ELF-1 (cell line): ENCODE results near the gene F12.

ENCODE experiments used
- DNase-seq: peaks from one replicate; pipeline ENCODE4 v3.0.0-alpha.2; 2016; ENCODE audit warnings: low read depth, low spot score

F12 gene

GRCh38 chr5:177412603-177413233 is 3.4 kb upstream of the F12 start:
- no peak for DNase-seq

DNA sequence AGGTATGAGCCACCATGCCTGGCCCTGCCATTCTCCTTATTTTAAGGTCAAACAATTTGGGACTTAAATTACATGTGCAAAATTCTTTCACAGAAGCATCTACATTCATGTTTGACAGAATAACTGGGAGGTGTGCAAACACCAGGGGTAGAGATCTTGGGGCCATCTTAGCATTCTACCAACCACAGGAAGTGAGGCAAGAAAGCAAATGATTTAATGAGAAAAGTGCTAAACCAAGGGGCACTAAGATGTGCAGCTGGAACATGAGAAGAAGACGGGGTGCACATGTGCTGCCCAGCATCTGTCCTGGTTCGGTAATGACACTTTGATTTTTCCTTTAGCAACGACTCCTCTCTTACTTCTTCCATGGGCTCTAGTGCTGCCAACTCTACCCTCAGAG is 1.2 kb upstream of the F12 start:
- DNase-seq, result no peak

DNA sequence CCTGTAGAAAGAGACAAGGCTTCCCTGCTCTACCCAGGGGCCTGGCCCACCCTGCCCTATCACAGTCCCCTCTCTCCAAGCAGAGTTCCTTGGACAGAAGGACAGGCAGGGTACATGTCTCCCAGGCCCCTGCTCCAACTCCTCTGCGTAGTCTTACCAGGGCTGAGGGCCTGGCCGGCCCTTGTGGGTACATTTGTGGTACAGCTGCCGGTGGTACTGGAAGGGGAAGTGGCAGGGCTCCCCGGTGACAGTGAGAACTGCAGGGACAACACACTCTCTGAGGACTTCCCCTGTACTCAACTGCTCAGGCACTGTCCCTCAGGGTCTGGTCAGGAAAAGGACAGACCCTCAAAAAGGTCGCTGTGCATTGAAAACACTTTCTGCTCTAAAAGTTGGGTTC is 3.6 kb downstream of the F12 start:
- no peak for DNase-seq

GRCh38 chr5:177405312-177405711 is 4.1 kb downstream of the F12 start:
- DNase-seq, result no peak

DNA sequence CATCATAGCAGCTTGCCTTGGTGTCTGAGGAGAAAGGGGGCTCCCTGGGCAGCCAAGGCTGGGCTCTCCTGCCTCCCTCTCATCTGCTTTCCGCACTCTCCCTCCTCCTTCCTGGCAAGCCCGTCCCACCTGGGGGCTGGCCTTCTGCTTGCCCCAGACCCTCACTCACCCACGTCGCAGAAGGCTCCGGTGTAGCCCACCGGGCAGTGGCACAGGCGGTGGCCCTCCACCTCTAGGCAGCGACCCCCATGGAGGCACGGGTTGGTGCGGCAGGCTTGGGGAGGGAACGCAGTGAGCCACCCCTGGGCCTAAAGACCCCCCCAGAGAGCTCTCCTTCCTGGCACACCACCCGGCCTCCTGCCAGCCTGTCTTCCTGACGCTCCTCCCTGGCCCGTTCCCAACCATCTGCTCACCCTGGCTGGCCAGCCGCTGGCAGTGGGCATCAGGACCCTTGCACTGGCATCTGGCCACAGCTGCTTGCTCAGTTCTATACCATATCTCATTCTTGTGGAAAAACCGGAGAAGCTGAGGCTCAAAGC is 4.7 kb downstream of the F12 start:
- no peak for DNase-seq

DNA sequence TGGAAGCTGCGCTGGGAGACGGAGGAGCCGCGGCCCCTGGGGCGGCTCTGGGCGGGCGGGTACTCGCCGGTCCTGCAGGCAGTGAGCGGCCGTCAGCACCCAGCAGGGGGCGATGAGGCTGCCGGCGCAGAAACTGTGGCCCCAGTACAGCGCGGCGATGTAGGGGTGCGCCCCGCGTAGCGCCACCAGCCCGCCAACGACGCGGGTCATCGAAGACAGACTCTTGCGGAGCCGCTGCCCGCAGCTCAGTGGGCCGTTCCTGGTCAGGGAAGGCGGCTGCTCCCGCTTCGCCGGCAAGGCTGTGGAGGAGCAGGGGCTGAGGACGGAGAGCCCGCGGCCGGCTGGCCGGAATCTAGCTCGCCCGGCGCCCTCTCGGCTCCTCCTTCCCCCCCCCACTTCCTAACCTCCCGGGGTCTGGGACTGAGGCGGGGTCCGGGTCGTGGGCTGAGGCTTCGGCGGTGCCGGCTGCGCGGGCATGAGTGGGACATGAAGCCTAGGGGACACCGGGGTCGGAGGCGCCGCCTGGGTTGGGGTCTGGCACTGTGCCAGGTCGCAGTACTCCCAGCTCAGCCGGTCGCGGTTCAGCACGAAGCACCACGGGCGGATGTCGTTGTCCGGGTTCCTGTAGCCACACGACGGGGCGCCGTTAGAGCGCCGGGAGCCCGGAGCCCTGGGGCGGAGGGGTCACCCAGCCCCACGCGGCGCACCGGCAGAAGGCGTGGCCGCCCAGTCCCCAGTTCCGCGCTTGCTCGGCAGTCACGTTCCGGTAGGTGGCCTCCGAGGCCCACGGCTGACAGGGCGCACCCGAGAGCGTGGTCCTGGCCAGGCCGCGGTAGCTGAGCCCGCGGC is 5.3 kb downstream of the F12 start:
- DNase-seq, result peak; percentile 65

- peak; percentile 29 for DNase-seq
Measured at GRCh38 chr5:177403102-177403791, 6.1 kb downstream of the F12 start.

DNA sequence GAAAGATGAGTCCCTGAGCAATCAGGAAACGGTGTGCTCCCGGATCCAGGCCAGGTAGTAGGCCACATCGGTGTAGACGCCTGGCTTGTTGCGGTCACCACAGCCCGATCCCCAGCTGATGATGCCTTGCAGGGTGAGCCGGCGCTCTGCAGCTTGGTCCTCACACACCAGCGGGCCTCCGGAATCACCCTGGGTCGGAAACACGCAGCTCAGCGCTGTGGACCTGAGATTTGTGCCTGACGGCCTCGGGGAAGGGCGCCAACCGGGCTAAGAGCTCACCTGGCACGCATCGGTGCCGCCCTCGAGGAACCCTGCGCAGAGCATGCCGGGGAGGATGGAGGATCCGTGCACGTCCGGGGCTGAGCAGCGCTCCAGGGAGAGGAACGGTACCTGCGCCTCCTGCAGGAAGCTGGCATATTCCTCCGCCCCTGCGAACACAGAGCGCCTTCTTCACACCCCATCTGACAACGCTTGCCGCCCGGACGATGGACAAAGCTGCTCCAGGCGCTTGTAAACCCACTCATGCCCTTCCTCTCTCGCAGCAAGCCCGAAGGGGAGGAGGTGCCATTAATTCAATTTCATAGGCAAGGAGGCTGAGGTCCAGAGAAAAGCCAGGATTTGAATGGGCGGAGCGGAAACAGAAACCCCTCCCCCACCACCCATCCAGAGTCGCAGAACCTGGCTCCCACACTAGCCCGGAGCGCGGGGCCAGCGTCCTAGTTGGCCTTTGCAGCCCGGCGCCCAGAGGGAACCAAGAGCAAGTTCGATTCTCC is 6.9 kb downstream of the F12 start:
- peak; percentile 89 for DNase-seq

DNA sequence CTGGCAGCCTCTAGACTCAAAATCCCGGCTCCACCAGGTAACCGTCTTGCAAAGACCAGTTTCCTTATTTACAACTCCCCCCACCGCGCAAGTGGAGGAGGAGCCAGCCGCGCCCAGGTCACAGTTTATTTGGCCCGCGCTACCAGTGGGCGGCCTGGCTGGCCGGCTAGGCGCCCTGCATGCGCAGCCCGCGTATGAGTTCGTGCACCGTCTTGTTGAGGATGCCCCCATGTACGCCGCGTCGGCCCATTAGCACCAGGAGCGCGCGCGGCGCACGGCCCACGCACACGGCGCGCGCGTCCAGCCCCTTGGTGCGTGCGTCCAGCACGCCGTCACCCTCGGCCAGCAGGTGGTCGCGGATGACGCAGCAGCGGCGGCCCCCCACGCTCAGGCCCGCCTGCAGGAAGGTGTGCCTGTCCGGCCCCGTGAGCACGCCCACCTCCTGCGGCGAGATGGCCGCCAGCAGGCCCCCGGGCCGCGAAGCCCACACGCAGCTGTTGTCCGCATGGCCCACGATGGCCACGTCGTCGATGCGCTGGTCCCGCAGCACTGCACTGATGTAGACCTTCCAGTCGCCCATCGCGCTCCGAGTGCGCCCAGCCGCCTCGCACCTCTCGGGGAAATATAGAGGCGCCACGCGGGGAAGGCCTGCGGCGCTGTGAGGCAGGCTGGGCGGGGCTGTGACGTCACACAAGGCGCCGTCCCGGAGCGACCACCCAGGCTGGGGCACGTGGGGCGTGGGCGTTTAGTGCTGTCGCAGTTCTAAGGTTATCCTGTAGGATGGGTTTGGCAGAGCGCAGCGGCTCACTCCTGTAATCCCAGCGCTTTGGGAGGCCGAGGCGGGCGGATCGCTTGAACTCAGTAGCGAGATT is 9.1 kb downstream of the F12 start, which contains the start of gene PFN3:
TSS of gene PFN3 (minus strand) at position 665 of the 872 bp plus-strand sequence. CDS start at position 580, 85 bp downstream.
- DNase-seq, result peak; percentile 80

GRCh38 chr5:177397875-177398390 is 11.4 kb downstream of the F12 start:
- DNase-seq, result no peak

GRCh38 chr5:177396807-177397206 is 12.6 kb downstream of the F12 start:
- no peak for DNase-seq

DNA sequence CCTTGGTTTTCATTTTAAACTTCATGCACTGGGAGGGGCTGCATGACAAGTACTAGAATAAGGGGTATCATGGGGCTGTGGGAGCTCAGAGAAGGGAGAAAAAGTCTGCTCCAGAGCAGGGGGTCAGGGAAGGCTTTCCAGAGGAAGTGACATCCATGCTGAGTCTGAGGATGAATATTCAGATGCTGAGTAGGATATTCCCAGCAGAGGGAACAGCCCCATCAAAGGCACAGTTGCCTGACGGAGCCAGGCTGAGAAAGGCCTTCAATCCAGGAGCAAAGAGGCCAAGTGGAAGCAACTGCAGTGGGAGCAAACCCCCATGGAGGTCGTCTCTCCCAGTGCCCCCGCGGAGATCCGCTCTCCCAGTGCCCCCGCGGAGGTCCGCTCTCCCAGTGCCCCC is 13.3 kb downstream of the F12 start:
- DNase-seq, result no peak

- DNase-seq, result no peak
Measured at GRCh38 chr5:177393990-177394389, 15.4 kb downstream of the F12 start.

GRCh38 chr5:177393206-177393765 is 16.1 kb downstream of the F12 start:
- DNase-seq, result no peak

- no peak for DNase-seq
Measured at GRCh38 chr5:177392765-177393164, 16.6 kb downstream of the F12 start.

- peak; percentile 97 for DNase-seq
Measured at GRCh38 chr5:177390363-177391300, 18.7 kb downstream of the F12 start.

- DNase-seq, result peak; percentile 87
Measured at GRCh38 chr5:177389241-177390169, 19.9 kb downstream of the F12 start.
